Rectal smooth muscle tissue (tissue), 1 donor: ENCODE data around the gene COX7B2.

Experiments used
- H3K27ac ChIP-seq: one replicate; pipeline ENCODE4 v1.7.0; 2013; ENCODE audit warnings: low read depth, low read length, inconsistent platforms
- H3K27me3 ChIP-seq: one replicate; pipeline ENCODE4 v1.7.0; 2013; ENCODE audit warnings: low read length; ENCODE audit not compliant: control insufficient read depth, insufficient read depth
- H3K36me3 ChIP-seq: one replicate; pipeline ENCODE4 v1.7.0; 2013; ENCODE audit warnings: low read length; ENCODE audit not compliant: control insufficient read depth, insufficient read depth
- H3K4me1 ChIP-seq: one replicate; pipeline ENCODE4 v1.7.0; 2013; ENCODE audit warnings: low read length; ENCODE audit not compliant: control insufficient read depth, insufficient read depth
- H3K4me3 ChIP-seq: one replicate; pipeline ENCODE4 v1.7.0; 2013; ENCODE audit warnings: low read length
- H3K9ac ChIP-seq: one replicate; pipeline ENCODE4 v1.7.0; 2013; ENCODE audit warnings: low read length

The COX7B2 gene, protein sequence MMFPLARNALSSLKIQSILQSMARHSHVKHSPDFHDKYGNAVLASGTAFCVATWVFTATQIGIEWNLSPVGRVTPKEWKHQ

GRCh38 chr4:46909078-46909477 is at the start of gene COX7B2:
TSS of gene COX7B2 (minus strand) at chr4:46909245. CDS start at chr4:46735192, 174,053 bp downstream.
- H3K27ac ChIP-seq, result no peak within 1 kb of the TSS
- H3K36me3 ChIP-seq, result no peaks in the 10 kb centered on the region
- H3K9ac ChIP-seq, result no peak within 1 kb of the TSS
- no peaks in the 10 kb centered on the region for H3K27me3 ChIP-seq
- H3K4me3 ChIP-seq, result no peak within 1 kb of the TSS
- H3K4me1 ChIP-seq, result no peaks in the 10 kb centered on the region

GRCh38 chr4:46956451-46956850 is 47.4 kb upstream of the COX7B2 start:
- Histone ChIP-seq H3K36me3 (no peaks in the 10 kb centered on the region), H3K4me3 (no peak overlapping the region), H3K4me1 (no peaks in the 10 kb centered on the region), H3K27me3 (no peaks in the 10 kb centered on the region), H3K9ac (no peak overlapping the region), H3K27ac (no peak overlapping the region)

- no peak overlapping the region for H3K27ac ChIP-seq
These were observed 46.6 kb upstream of the COX7B2 start for GRCh38 chr4:46955601-46956000.

DNA sequence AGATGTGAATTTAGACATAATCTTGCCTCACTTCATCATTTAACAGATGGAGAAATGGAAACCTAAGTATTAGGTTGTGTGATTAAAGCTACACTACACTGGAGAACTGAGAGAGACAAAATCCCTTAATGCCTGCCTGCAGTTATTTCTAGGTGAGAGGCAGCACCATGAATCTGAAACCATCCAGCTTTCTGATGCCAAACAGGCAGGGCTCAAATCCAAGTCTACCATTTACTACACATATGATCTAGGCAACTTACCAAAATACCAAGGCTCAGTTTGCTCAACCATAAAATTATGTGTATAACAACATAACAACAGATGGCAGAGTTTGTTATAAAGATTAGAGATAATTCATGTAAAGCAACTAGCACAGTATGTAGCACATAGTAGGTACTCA is 45.6 kb upstream of the COX7B2 start:
- no peaks in the 10 kb centered on the region for H3K27me3 ChIP-seq

More at GRCh38 chr4:46955601-46956000, 46.6 kb upstream of the COX7B2 start:
- Histone ChIP-seq H3K9ac (no peak overlapping the region), H3K4me1 (no peaks in the 10 kb centered on the region), H3K36me3 (no peaks in the 10 kb centered on the region), H3K27me3 (no peaks in the 10 kb centered on the region), H3K4me3 (no peak overlapping the region)

DNA sequence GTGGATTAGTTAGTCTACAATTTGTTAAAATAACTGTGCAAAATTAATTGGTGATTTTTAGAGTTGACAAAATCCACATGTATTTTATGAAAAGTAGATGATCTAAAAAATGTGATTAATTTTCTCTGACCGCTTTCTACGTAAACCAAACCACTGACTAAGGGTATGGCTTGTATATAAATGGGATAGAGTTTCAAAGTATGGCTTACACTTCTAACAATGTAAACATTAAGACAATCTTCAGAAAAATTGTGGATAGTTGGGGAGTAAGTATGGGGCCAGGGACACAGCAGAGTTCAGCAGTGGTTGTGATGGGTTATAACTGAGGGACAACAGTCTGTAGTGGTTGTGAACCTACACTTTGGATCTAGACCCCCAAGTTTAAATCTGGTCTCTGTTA is 44.5 kb upstream of the COX7B2 start:
- no peaks in the 10 kb centered on the region for H3K4me1 ChIP-seq
- no peak overlapping the region for H3K4me3 ChIP-seq
- H3K36me3 ChIP-seq, result no peaks in the 10 kb centered on the region
- H3K27ac ChIP-seq, result no peak overlapping the region
- no peaks in the 10 kb centered on the region for H3K27me3 ChIP-seq
- H3K9ac ChIP-seq, result no peak overlapping the region

More for the DNA sequence above, 45.6 kb upstream of the COX7B2 start:
- no peak overlapping the region for H3K4me3 ChIP-seq
- no peak overlapping the region for H3K27ac ChIP-seq
- no peaks in the 10 kb centered on the region for H3K4me1 ChIP-seq
- no peaks in the 10 kb centered on the region for H3K36me3 ChIP-seq
- H3K9ac ChIP-seq, result no peak overlapping the region

GRCh38 chr4:46952451-46952850 is 43.4 kb upstream of the COX7B2 start:
- Histone ChIP-seq H3K4me1 (no peaks in the 10 kb centered on the region), H3K4me3 (no peak overlapping the region), H3K9ac (no peak overlapping the region), H3K27me3 (no peaks in the 10 kb centered on the region), H3K27ac (no peak overlapping the region), H3K36me3 (no peaks in the 10 kb centered on the region)

GRCh38 chr4:46950826-46951225 is 41.8 kb upstream of the COX7B2 start:
- Histone ChIP-seq H3K9ac (no peak overlapping the region), H3K4me3 (no peak overlapping the region), H3K27ac (no peak overlapping the region), H3K27me3 (no peaks in the 10 kb centered on the region), H3K36me3 (no peaks in the 10 kb centered on the region), H3K4me1 (no peaks in the 10 kb centered on the region)

- no peaks in the 10 kb centered on the region for H3K4me1 ChIP-seq
- H3K36me3 ChIP-seq, result no peaks in the 10 kb centered on the region
- no peaks in the 10 kb centered on the region for H3K27me3 ChIP-seq
- no peak overlapping the region for H3K9ac ChIP-seq
- no peak overlapping the region for H3K27ac ChIP-seq
- no peak overlapping the region for H3K4me3 ChIP-seq
These were observed 40.8 kb upstream of the COX7B2 start for GRCh38 chr4:46949822-46950221.

- Histone ChIP-seq H3K4me3 (no peak overlapping the region), H3K4me1 (no peaks in the 10 kb centered on the region), H3K27me3 (no peaks in the 10 kb centered on the region), H3K36me3 (no peaks in the 10 kb centered on the region), H3K27ac (no peak overlapping the region), H3K9ac (no peak overlapping the region)
These were observed 38.5 kb upstream of the COX7B2 start for GRCh38 chr4:46947541-46947940.

DNA sequence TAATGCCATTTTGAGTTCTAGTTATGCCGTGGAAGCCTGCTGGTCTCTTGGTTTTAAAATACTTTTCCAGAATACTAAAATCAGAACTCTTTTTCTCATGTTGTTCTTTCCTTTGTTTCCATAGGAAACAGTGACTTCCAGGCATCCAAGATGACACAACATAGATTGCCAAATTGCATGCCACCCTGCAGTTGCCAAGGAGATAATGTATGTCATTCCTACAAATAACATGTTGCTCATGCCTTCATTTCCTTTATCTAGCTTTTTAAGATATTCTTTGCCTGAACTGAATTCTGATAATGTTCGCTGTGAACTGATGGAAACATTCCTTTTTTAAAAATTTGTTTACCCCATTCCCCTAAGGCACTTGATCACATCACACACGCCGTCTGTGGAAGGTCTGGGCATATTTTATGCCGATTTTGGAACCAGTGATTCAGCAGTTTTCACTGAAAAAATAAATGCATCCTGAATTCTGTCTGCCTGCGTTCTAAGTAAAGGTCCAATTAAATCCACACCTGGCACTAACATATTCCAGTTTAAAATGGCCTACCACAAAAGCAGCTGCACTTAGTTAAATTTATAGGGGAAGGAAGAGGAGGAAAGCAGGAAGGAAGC is 38.0 kb upstream of the COX7B2 start:
- Histone ChIP-seq H3K4me1 (no peaks in the 10 kb centered on the region), H3K36me3 (no peaks in the 10 kb centered on the region), H3K27ac (no peak overlapping the region), H3K27me3 (no peaks in the 10 kb centered on the region), H3K9ac (no peak overlapping the region), H3K4me3 (no peak overlapping the region)

DNA sequence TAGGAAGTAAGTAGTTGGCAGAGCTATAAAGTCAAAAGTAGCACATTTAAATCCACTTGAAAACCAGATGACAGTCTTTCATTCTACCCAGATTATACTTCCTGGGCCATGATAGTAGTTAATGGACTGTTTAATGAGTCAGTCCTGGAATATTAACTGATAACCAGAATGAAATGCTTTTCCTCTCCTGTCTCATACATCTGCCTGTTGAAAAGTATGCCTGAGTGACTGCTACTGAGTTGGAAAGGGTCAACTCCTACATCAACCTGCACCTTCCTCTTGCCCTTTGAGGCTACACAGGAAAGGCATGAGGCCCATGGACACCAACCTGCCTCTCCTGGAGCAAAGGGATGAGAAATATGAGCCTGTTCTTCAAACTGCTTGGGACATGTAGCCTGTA is 36.0 kb upstream of the COX7B2 start:
- no peaks in the 10 kb centered on the region for H3K36me3 ChIP-seq
- no peak overlapping the region for H3K4me3 ChIP-seq
- H3K27ac ChIP-seq, result no peak overlapping the region
- no peaks in the 10 kb centered on the region for H3K4me1 ChIP-seq
- no peaks in the 10 kb centered on the region for H3K27me3 ChIP-seq
- no peak overlapping the region for H3K9ac ChIP-seq

DNA sequence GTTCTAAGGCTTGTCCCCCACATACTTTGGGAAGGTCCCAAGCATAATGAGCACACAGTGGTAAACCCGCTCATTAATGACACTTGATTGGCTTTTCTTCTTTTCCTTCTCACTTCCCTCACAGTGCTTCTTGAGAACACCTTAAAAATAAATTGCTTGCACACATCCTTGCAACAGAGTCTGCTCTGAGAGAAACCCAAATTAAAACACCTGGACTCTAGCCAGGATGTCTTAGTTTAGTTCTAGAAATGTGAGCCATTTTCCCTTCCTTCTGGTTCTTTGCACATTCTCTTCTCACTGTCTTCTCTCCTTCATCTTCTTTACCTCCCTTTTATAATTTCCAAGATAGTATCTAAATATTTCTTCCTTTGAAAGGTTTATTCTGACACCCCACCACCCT is 35.3 kb upstream of the COX7B2 start:
- no peak overlapping the region for H3K4me3 ChIP-seq
- no peak overlapping the region for H3K27ac ChIP-seq
- H3K27me3 ChIP-seq, result no peaks in the 10 kb centered on the region
- H3K9ac ChIP-seq, result no peak overlapping the region
- no peaks in the 10 kb centered on the region for H3K4me1 ChIP-seq
- no peaks in the 10 kb centered on the region for H3K36me3 ChIP-seq

DNA sequence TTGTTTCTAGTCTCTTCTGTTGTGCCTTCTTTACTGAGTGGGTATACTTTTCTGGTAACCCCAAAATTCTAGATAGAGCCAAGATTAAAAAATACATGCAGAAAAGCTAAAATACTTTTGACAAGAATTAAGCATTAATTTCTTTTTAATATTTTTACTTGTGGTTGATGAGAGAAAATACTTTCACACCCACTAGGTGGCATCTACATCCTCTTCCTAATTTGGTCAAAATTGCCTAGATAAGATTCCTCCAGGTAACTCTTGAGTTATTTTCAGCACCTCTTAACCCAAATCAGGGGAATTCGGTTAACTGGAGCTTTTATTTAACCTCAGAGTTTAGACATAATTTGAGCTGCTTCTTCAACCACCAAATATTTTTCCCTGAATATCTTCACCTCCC is 28.4 kb upstream of the COX7B2 start:
- Histone ChIP-seq H3K36me3 (no peaks in the 10 kb centered on the region), H3K27me3 (no peaks in the 10 kb centered on the region), H3K4me3 (no peak overlapping the region), H3K4me1 (no peaks in the 10 kb centered on the region), H3K27ac (no peak overlapping the region), H3K9ac (no peak overlapping the region)
